K562 (cell line): ENCODE results near the gene AAMP. TPM values are rescaled to one million over a fixed set of nuclear protein-coding genes. Genes with fewer than 3 reads are reported as not detected.

Experiments
- BRD9 ChIP-seq: fragments of 450-650 bp; IDR thresholded peaks from 2 replicates; pipeline ENCODE4 v1.6.1; 2018; ENCODE audit warnings: low read depth; ENCODE audit not compliant: partially characterized antibody
- MYC ChIP-seq, 2 experiments: fragments of 250-450 bp in 1 of 2; sonication (Bioruptor Pico) in 1 of 2; IDR thresholded peaks; 2 replicates each; pipeline versions ENCODE4 v1.5.1 to v1.6.1; 2012 to 2021; ENCODE audit warnings: low read depth in 2 of 2, borderline replicate concordance in 1 of 2, improper control_type of control experiment in 1 of 2, low read length in 1 of 2, mild to moderate bottlenecking in 1 of 2, moderate library complexity in 1 of 2
- NFIC ChIP-seq: fragments of 450-650 bp; IDR thresholded peaks from 2 replicates; pipeline ENCODE4 v1.6.1; 2017; ENCODE audit warnings: mild to moderate bottlenecking, inconsistent platforms
- NONO ChIP-seq, 2 experiments: fragments of 200-400 bp in 1 of 2; fragments of 450-650 bp in 1 of 2; formaldehyde crosslinking in 1 of 2; IDR thresholded peaks; 2 replicates each; pipeline ENCODE4 v1.6.1; 2017; ENCODE audit warnings: low read depth in 2 of 2, mild to moderate bottlenecking in 2 of 2, moderate library complexity in 2 of 2, low read length in 1 of 2
- NR2C1 ChIP-seq, 2 experiments: fragments of 450-650 bp; IDR thresholded peaks; 2 replicates each; pipeline ENCODE4 v1.6.1; 2017; ENCODE audit warnings: mild to moderate bottlenecking in 2 of 2, antibody characterized with exemption in 1 of 2, inconsistent platforms in 1 of 2, missing compliant biosample characterization in 1 of 2, missing genetic modification characterization in 1 of 2
- RCOR1 ChIP-seq, 2 experiments: IDR thresholded peaks; 2 replicates each; pipeline ENCODE4 v1.6.1; 2012; ENCODE audit warnings: low read depth in 2 of 2, low read length in 2 of 2, borderline replicate concordance in 1 of 2, improper control_type of control experiment in 1 of 2
- XRCC5 ChIP-seq: fragments of 200-400 bp; formaldehyde crosslinking; IDR thresholded peaks from 2 replicates; pipeline ENCODE4 v1.6.1; 2017; ENCODE audit warnings: low read depth, mild to moderate bottlenecking, low read length
- ZNF384 ChIP-seq: IDR thresholded peaks from 2 replicates; pipeline ENCODE4 v1.6.1; 2012; ENCODE audit warnings: low read depth, low read length, improper control_type of control experiment
- polyA plus RNA-seq, 8 experiments: library from polyadenylated mRNA; depleted of rRNA in 4 of 8; stranded (reverse) in 5 of 8; unstranded in 3 of 8; fragments of >200 nt; fragmentation: Nextera tagmentation in 2 of 8; fragmentation: Illumina TruSeq in 1 of 8; extraction: Ambion mirVana in 2 of 8; extraction: Trizol in 1 of 8; gene quantifications; 2 replicates each; pipeline versions ENCODE4 v1.2.1 to v1.2.3, GENCODE V29; 2011 to 2014; ENCODE audit warnings: inconsistent platforms in 1 of 8, missing spikeins in 1 of 8
- total RNA-seq, 7 experiments: library from RNA; depleted of rRNA in 6 of 7; stranded (reverse); fragments of >200 nt in 6 of 7; fragmentation: Illumina TruSeq in 2 of 7; extraction: Trizol in 2 of 7; gene quantifications; 2 replicates each; pipeline versions ENCODE4 v1.2.1 to v1.2.3, GENCODE V29; 2011 to 2021; ENCODE audit warnings: low replicate concordance in 1 of 7
- TF ChIP-seq, protein P1 (sequence below): fragments of 450-650 bp; IDR thresholded peaks from 2 replicates; pipeline ENCODE4 v1.7.0; 2016; ENCODE audit warnings: borderline replicate concordance
- TF ChIP-seq, protein P2 (sequence below): fragments of 450-650 bp; formaldehyde crosslinking; IDR thresholded peaks from 2 replicates; pipeline ENCODE4 v1.4.0; 2020; ENCODE audit warnings: mild to moderate bottlenecking, moderate library complexity
- TF ChIP-seq, protein P3 (sequence below): fragments of 200-800 bp; sonication (Bioruptor generic); IDR thresholded peaks from 2 replicates; pipeline ENCODE4 v1.6.1; 2017; ENCODE audit warnings: missing genetic modification characterization, missing compliant biosample characterization

Gene AAMP
- total and polyA plus RNA-seq, 9 of the 15 experiments (the other 6 are each of a cell fraction or from before 2014, with no cell fraction given), result 5.7 to 197 (median 94.1) TPM

DNA sequence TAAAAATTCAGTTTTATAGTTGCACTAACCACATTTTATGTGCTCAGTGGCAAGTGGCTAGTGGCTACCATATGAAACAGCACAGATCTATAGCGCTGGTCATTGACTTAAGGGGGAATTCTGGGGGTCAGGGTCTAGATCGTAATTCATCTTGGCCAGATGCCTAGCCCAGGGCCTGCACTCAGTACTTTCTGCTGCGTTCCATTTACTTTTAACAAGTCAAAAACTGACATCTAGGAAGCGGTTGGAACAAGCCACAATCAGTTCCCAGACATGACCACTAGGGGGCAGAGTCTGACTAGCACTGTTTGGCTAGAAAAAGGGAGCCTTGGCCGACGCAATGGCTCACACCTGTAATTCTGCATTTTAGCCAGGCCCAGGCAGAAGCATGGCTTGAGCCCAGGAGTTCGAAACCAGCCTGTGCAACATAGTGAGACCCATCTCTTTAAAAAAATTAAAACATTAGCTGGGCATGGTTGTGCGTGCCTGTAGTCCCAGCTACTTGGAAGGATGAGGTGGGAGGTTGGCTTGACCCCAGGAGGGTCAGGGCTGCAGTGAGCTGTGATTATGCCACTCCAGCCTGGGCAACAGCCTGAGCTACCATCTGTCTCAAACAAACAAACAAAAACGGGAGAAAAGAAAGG, 31.4 kb upstream of the AAMP start (continued):
- TF ChIP-seq, protein P1, sequence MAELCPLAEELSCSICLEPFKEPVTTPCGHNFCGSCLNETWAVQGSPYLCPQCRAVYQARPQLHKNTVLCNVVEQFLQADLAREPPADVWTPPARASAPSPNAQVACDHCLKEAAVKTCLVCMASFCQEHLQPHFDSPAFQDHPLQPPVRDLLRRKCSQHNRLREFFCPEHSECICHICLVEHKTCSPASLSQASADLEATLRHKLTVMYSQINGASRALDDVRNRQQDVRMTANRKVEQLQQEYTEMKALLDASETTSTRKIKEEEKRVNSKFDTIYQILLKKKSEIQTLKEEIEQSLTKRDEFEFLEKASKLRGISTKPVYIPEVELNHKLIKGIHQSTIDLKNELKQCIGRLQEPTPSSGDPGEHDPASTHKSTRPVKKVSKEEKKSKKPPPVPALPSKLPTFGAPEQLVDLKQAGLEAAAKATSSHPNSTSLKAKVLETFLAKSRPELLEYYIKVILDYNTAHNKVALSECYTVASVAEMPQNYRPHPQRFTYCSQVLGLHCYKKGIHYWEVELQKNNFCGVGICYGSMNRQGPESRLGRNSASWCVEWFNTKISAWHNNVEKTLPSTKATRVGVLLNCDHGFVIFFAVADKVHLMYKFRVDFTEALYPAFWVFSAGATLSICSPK, result 0 out of 2 replicates have a peak, but pooled peaks have one; percentile 80
- peak; percentile 38; the same call in 1 of the 2 replicates for TF ChIP-seq MYC (IDR thresholded peaks at IDR 0.05; ENCODE audit: low read depth, low read length)
- TF ChIP-seq MYC (CRISPR knock-in tag; IDR thresholded peaks at IDR 0.05; ENCODE audit: borderline replicate concordance, low read depth), result no peak
- TF ChIP-seq XRCC5, result peak; percentile 52; the same call in 1 of the 2 replicates
- TF ChIP-seq, protein P2, sequence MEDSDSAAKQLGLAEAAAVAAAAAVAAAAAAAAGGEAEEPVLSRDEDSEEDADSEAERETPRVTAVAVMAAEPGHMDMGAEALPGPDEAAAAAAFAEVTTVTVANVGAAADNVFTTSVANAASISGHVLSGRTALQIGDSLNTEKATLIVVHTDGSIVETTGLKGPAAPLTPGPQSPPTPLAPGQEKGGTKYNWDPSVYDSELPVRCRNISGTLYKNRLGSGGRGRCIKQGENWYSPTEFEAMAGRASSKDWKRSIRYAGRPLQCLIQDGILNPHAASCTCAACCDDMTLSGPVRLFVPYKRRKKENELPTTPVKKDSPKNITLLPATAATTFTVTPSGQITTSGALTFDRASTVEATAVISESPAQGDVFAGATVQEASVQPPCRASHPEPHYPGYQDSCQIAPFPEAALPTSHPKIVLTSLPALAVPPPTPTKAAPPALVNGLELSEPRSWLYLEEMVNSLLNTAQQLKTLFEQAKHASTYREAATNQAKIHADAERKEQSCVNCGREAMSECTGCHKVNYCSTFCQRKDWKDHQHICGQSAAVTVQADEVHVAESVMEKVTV (CRISPR knock-in tag), result peak; percentile 89
- TF ChIP-seq, protein P3, sequence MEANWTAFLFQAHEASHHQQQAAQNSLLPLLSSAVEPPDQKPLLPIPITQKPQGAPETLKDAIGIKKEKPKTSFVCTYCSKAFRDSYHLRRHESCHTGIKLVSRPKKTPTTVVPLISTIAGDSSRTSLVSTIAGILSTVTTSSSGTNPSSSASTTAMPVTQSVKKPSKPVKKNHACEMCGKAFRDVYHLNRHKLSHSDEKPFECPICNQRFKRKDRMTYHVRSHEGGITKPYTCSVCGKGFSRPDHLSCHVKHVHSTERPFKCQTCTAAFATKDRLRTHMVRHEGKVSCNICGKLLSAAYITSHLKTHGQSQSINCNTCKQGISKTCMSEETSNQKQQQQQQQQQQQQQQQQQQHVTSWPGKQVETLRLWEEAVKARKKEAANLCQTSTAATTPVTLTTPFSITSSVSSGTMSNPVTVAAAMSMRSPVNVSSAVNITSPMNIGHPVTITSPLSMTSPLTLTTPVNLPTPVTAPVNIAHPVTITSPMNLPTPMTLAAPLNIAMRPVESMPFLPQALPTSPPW (CRISPR knock-in tag), result peak; percentile 28; the same call in 1 of the 2 replicates
- TF ChIP-seq NFIC, result peak; percentile 23; the same call in 1 of the 2 replicates
- TF ChIP-seq NR2C1 (IDR thresholded peaks at IDR 0.05), result no peak
- no peak for TF ChIP-seq NR2C1 (tag; IDR thresholded peaks at IDR 0.05)
- no peak; the same call in 1 of the 2 replicates for TF ChIP-seq ZNF384
- TF ChIP-seq NONO (IDR thresholded peaks at IDR 0.05; ENCODE audit: low read depth in 2 of 2, low read length in 1 of 2), result no peak
- 0 out of 4 replicates have a peak, but pooled peaks of 1 of the 2 experiments have one; percentile 47 for TF ChIP-seq RCOR1 (IDR thresholded peaks at IDR 0.05; ENCODE audit: borderline replicate concordance in 1 of 2, low read depth in 2 of 2, low read length in 2 of 2)
- TF ChIP-seq BRD9, result peak; percentile 64
